RWPE2 (cell line): ENCODE results near the gene SLTM.

ENCODE experiments used
- ATAC-seq: fragments of 200-7000 bp; cut with Tn5 transposase; 3 replicates; pipeline ENCODE4 v1.9.1; 2021; ENCODE audit warnings: low read depth
- DNase-seq: peaks from one replicate; pipeline ENCODE4 v3.0.0-alpha.2; 2020; ENCODE audit warnings: low spot score
- H3K27ac ChIP-seq: fragments of 450-650 bp; 2 replicates; pipeline ENCODE4 v1.5.1; 2017; ENCODE audit warnings: mild to moderate bottlenecking; ENCODE audit not compliant: poor library complexity, severe bottlenecking
- H3K27me3 ChIP-seq: fragments of 250-450 bp; sonication (Bioruptor Pico); 2 replicates; pipeline ENCODE4 v1.5.1; 2021; ENCODE audit warnings: mild to moderate bottlenecking, moderate library complexity; ENCODE audit not compliant: insufficient read depth, poor library complexity, severe bottlenecking
- H3K36me3 ChIP-seq: fragments of 250-450 bp; sonication (Bioruptor Pico); 2 replicates; pipeline ENCODE4 v1.5.1; 2020; ENCODE audit warnings: low read depth, mild to moderate bottlenecking, moderate library complexity
- H3K4me1 ChIP-seq: fragments of 250-450 bp; sonication (Bioruptor Pico); 2 replicates; pipeline ENCODE4 v1.5.1; 2021; ENCODE audit warnings: mild to moderate bottlenecking, moderate library complexity; ENCODE audit not compliant: insufficient read depth, poor library complexity, severe bottlenecking
- H3K4me3 ChIP-seq: fragments of 250-450 bp; sonication (Bioruptor Pico); 2 replicates; pipeline ENCODE4 v1.5.1; 2021; ENCODE audit warnings: mild to moderate bottlenecking, moderate library complexity; ENCODE audit not compliant: severe bottlenecking
- H3K9me3 ChIP-seq: fragments of 250-450 bp; sonication (Bioruptor Pico); 2 replicates; pipeline ENCODE4 v1.5.1; 2021; ENCODE audit warnings: mild to moderate bottlenecking, moderate library complexity; ENCODE audit not compliant: severe bottlenecking
- TF ChIP-seq, protein P1 (sequence below): fragments of 450-650 bp; IDR thresholded peaks from one replicate; pipeline ENCODE4 v1.5.1; 2017; ENCODE audit warnings: mild to moderate bottlenecking, moderate library complexity; ENCODE audit not compliant: poor library complexity, severe bottlenecking

Gene SLTM

DNA sequence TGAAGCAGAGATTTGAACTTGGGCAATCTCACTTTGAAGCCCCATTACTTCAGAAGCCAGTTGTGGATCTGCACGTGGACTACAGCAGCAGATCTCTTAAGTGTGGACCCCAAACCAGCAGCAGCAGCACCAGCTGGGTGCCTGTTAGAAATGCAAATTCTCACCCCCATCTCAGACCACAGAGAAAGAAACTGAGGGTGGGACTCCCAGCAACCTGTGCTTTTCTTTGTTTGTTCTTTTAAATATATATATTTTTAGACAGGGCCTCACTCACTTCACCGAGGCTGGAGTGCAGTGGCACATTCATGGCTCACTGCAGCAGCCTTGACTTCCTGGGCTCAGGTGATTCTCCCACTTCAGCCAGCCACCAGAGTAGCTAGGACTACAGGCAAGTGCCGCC is 53.2 kb downstream of the SLTM start:
- H3K27me3 ChIP-seq, result no peaks in the 10 kb centered on the region
- ATAC-seq (no peak), DNase-seq (no peak)
- peaks cover 82% of the 10 kb centered on the region for H3K36me3 ChIP-seq
- H3K4me3 ChIP-seq, result no peak overlapping the region
- no peaks in the 10 kb centered on the region for H3K4me1 ChIP-seq
- no peak overlapping the region for H3K27ac ChIP-seq
- TF ChIP-seq, protein P1, sequence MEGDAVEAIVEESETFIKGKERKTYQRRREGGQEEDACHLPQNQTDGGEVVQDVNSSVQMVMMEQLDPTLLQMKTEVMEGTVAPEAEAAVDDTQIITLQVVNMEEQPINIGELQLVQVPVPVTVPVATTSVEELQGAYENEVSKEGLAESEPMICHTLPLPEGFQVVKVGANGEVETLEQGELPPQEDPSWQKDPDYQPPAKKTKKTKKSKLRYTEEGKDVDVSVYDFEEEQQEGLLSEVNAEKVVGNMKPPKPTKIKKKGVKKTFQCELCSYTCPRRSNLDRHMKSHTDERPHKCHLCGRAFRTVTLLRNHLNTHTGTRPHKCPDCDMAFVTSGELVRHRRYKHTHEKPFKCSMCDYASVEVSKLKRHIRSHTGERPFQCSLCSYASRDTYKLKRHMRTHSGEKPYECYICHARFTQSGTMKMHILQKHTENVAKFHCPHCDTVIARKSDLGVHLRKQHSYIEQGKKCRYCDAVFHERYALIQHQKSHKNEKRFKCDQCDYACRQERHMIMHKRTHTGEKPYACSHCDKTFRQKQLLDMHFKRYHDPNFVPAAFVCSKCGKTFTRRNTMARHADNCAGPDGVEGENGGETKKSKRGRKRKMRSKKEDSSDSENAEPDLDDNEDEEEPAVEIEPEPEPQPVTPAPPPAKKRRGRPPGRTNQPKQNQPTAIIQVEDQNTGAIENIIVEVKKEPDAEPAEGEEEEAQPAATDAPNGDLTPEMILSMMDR, result no peak
- no peaks in the 10 kb centered on the region for H3K9me3 ChIP-seq

DNA sequence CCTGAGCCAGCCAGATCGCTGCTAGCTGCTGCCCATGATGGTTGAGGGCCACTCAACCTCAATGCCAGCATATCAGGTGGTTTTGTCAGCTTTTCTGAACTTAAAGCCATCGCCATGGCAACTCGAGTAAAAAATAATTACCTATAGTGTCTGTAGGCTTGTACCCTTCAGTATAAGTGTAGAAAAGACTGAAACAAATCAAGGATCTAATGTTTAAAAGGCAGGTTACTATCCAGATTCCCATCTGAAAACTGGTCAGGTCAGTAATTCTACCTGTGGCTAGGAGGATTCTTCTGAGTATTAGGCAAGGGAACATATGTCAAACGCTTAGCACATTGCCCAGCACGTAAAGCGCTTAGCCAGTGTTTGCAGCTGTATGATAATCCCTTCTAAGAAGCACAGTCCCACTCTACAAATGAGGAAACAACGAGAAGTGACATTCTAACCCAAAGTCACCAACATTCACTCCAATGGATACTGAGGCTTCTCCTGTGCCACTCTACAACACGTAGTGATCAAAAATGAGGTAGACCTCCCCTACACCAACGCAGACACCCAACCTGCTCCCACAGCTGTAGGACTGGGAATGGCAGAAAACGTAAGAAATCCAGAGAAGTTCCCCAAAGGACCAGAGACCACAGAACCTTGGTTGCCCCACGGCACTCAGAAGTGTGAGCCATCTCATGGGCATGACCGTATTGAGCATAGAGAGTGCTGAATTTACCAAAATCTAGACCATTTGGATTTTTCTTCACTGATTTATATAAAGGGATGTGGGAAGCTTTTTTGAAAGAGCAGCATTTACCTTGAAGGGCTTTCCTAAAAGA is 55.3 kb downstream of the SLTM start:
- peaks cover 61% of the 10 kb centered on the region for H3K36me3 ChIP-seq
- H3K27ac ChIP-seq, result no peak overlapping the region
- no peak overlapping the region for H3K4me3 ChIP-seq
- DNase-seq (no peak), ATAC-seq (no peak)
- no peaks in the 10 kb centered on the region for H3K4me1 ChIP-seq
- no peaks in the 10 kb centered on the region for H3K9me3 ChIP-seq
- TF ChIP-seq, protein P1, result no peak
- no peaks in the 10 kb centered on the region for H3K27me3 ChIP-seq

DNA sequence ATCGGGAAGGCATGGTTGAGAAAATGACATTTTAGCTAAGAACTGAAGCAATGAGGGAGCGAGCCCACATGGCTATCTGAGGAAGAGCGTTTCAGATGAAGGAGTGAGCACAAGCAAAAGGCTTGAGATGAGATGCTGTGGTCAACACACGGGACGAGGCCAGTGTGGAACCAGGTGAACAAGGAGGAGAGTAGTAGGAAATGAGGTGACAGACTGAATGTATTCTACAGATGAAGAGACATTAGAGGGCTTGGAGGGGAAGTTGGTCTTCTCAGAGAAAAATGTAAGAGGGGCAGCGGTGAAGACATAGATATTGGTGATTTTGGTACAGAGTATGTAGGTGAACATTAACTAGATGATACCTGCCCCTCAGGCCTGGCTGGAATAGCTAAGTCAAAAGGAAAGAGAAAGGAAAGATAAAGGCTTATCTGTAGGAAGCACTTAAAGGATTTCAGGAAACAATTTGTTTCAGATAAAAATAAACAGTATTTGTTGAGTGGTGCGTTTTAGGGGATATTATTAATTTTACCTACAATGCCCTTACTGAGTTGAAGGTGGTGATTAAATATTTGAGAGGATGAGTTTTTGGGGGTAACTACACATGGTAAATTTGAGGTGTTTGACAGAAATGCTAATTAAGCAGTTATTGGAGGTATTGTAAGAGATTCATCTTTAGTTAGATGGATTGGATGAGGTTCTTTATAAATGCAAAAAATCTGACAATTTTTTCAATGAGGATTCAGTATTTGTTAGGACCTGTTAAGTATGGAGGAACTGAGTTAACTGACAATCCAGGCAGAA is 57.0 kb downstream of the SLTM start:
- Histone ChIP-seq H3K27ac (no peak overlapping the region), H3K36me3 (peaks cover 44% of the 10 kb centered on the region), H3K4me1 (no peaks in the 10 kb centered on the region), H3K9me3 (no peaks in the 10 kb centered on the region), H3K27me3 (no peaks in the 10 kb centered on the region), H3K4me3 (no peak overlapping the region)
- TF ChIP-seq, protein P1, result no peak
- DNase-seq, result no peak
- no peak for ATAC-seq

DNA sequence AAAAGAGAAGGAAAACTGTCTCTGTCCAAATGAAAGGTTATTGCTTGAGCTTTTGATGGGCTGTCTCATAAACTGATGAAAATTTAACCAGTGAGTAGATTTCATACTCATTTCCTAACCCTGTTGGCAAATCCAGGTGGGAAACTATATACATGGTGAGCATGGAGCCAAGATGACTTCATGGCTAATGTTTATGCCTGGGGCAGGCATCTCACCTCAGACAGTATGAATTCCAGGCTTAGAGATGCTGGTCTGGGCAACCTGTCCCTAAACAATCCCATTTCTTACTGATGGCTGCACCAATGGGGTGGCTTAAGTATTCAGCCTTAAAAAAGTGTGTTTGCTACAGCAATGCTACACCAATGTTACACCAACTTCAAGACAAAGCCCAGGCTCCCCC is 58.1 kb downstream of the SLTM start:
- Histone ChIP-seq H3K4me1 (no peaks in the 10 kb centered on the region), H3K27me3 (no peaks in the 10 kb centered on the region), H3K36me3 (peaks cover 32% of the 10 kb centered on the region), H3K27ac (no peak overlapping the region), H3K9me3 (no peaks in the 10 kb centered on the region), H3K4me3 (no peak overlapping the region)
- ATAC-seq, result peak; percentile 35; the same call in 2 of the 3 replicates
- TF ChIP-seq, protein P1, result no peak
- DNase-seq, result no peak

DNA sequence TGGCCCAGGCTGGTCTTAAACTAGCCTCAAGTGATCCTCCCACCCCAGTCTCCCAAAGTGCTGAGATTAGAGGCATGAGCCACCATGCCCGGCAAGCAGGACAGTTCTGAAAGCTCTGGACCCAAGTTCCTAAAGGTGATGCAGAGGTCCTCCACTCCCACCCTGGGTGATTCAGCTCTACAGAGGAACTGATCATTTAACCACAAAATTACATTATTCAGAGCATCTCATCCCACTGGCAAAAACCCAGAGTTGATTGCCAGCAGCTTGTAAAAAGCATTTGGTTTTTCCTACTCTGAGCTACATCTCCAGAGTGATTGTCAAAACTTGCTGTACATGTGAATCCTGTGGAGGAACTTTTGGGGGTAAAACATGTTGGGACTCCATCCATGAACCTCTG is 60.2 kb downstream of the SLTM start:
- Histone ChIP-seq H3K4me1 (no peaks in the 10 kb centered on the region), H3K27me3 (no peaks in the 10 kb centered on the region), H3K36me3 (peaks cover 11% of the 10 kb centered on the region), H3K9me3 (no peaks in the 10 kb centered on the region), H3K4me3 (no peak overlapping the region), H3K27ac (no peak overlapping the region)
- DNase-seq, result no peak
- peak; percentile 52 for ATAC-seq
- TF ChIP-seq, protein P1, result no peak
